Bronchial epithelial cell (primary cell): ENCODE results near the gene TM9SF3. TPM values are rescaled to one million over a fixed set of nuclear protein-coding genes. Genes with fewer than 3 reads are reported as not detected.
A peak's percentile ranks its signal among the peaks of the same experiment; 100 is the strongest.

Source experiments
- DNase-seq: peaks from one replicate; pipeline ENCODE4 v3.0.0-alpha.2; 2010; ENCODE audit warnings: low read depth
- FAIRE-seq: peaks from 2 replicates; lab custom pipeline; 2011; peaks lifted over from hg19 to GRCh38; lab: Jason Lieb, UNC
- H3K27me3 ChIP-seq: 2 replicates; pipeline ENCODE4 v1.5.1; 2011; ENCODE audit warnings: low read length; ENCODE audit not compliant: control insufficient read depth, insufficient read depth
- H3K36me3 ChIP-seq: 2 replicates; pipeline ENCODE4 v1.5.1; 2011; ENCODE audit warnings: low read length; ENCODE audit not compliant: control insufficient read depth, insufficient read depth
- H3K4me3 ChIP-seq: 2 replicates; pipeline ENCODE4 v1.5.1; 2011; ENCODE audit warnings: mild to moderate bottlenecking, low read depth, low read length, control low read depth
- CTCF ChIP-seq: IDR thresholded peaks from 2 replicates; pipeline ENCODE4 v1.5.1; 2011; ENCODE audit warnings: mild to moderate bottlenecking, moderate library complexity, low read length, control low read depth, inconsistent platforms; ENCODE audit not compliant: insufficient read depth, severe bottlenecking
- total RNA-seq: library from RNA; depleted of rRNA; stranded (reverse); fragments of >200 nt; gene quantifications from 2 replicates; pipeline ENCODE4 v1.2.1, GENCODE V29; 2014

The TM9SF3 gene
- total RNA-seq, 1 donor from 2014 or later: 145 TPM

DNA sequence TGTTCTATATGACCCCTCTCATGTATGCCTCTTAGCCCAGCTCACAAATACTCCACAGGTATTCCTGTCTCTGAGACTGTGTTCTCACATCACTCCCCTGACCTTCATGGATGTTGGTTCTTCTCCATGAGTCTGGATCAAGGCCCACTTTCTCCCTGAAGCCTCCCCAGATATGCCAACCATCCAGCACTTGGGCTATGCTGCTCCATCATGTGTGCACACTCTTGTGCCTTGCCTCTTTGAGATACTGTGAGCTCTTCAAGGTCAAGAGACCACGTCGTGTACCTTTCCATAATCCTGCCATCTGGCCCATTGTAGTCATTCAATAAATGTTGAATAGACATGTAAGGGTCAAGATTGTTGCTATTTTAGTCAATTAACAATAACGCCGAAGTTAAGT is 30.1 kb upstream of the TM9SF3 start:
- no peaks in the 10 kb centered on the region for H3K36me3 ChIP-seq
- no peak overlapping the region for H3K4me3 ChIP-seq
- no peak for FAIRE-seq
- TF ChIP-seq CTCF: no peak
- no peak for DNase-seq
- peaks cover 2% of the 10 kb centered on the region for H3K27me3 ChIP-seq

DNA sequence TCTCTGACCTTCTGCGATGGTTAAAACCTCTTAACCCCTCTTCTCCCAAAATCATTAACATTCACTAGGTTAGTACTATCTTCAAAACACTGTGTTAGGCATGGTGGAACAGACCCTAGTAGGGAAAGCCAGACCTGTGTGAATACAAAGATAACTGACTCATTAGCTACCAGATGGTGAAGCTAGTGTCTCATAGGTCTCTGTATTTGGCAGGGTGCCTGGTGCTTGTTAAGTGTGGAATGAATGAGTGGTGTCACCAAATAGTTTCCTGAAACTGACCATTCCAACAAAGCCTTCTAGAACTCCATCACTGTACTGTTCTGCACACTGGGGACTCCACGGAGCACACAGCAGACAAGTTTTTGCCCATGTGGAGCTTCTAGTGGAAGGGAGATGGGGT is 27.7 kb upstream of the TM9SF3 start:
- FAIRE-seq: no peak

DNA sequence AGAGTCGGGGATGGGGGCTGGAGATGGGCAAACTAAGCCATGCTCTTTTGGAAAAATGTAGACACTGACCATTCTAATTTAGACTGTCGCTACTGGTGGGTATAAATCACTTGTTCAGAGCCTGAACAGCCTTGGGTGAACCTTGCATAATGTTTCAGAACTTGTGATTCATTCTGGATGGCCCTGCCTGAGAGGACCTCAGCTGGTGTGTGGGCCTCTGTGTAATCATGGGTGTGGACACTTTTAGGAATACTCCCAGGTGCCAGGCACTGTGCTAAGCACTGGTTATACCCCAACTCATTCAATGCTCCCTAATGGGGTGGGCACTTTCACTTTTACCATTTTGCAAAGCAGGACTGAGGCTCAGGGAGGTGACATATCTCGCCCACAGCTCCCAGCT is 26.8 kb upstream of the TM9SF3 start:
- Histone ChIP-seq H3K36me3 (no peaks in the 10 kb centered on the region), H3K27me3 (peaks cover 3% of the 10 kb centered on the region), H3K4me3 (no peak overlapping the region)
- FAIRE-seq (no peak), DNase-seq (peak; percentile 43)
- no peak for TF ChIP-seq CTCF

More for the DNA sequence above, 27.7 kb upstream of the TM9SF3 start:
- no peaks in the 10 kb centered on the region for H3K36me3 ChIP-seq
- no peak for TF ChIP-seq CTCF
- no peak overlapping the region for H3K4me3 ChIP-seq
- peak; percentile 86 for DNase-seq
- peaks cover 3% of the 10 kb centered on the region for H3K27me3 ChIP-seq

- Histone ChIP-seq H3K36me3 (no peaks in the 10 kb centered on the region), H3K4me3 (no peak overlapping the region), H3K27me3 (peaks cover 5% of the 10 kb centered on the region)
- no peak for DNase-seq
- no peak for FAIRE-seq
- no peak for TF ChIP-seq CTCF
These were observed 25.4 kb upstream of the TM9SF3 start for GRCh38 chr10:96612055-96612830.

DNA sequence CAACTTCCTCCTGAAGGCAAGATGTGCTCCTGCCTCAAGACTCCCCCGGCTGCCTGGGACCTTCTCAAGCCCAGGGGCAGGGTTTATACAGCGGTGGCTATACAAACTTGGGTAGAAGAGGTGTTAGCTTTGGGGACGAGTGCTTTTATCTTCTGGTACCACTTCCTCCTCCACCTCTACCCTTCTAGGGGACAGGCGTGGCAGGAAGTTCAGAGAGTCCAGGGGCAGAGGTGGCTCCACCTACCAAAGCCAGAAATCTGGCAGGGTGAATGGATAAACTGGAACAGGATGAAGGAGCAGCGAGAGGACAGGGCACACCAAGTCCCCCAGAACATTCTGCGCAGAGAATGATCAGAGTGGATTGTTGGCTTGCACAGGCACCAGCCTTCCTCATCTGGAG is 24.0 kb upstream of the TM9SF3 start:
- FAIRE-seq (no peak), DNase-seq (no peak)
- Histone ChIP-seq H3K27me3 (peaks cover 5% of the 10 kb centered on the region), H3K4me3 (no peak overlapping the region), H3K36me3 (no peaks in the 10 kb centered on the region)
- no peak for TF ChIP-seq CTCF

GRCh38 chr10:96609510-96609909 is 22.7 kb upstream of the TM9SF3 start:
- TF ChIP-seq CTCF: no peak
- Histone ChIP-seq H3K36me3 (no peaks in the 10 kb centered on the region), H3K27me3 (peaks cover 5% of the 10 kb centered on the region), H3K4me3 (no peak overlapping the region)
- DNase-seq: no peak
- FAIRE-seq: no peak
